WTC11 (cell line): Measurements from ENCODE around the gene JKAMP. TPM values are rescaled to one million over a fixed set of nuclear protein-coding genes. Genes with fewer than 3 reads are reported as not detected.

ENCODE experiments used
- ATAC-seq: fragments of 200-7000 bp; cut with Tn5 transposase; 2 replicates; pipeline ENCODE4 v1.10.0; 2021; ENCODE audit warnings: mild to moderate bottlenecking, moderate library complexity
- CTCF ChIA-PET: fragments of 300-600 bp; sonication (Branson Sonifier 250); formaldehyde crosslinking; loops from one replicate; lab custom pipeline; 2021; ENCODE audit warnings: antibody characterized with exemption; lab: Charles Lee
- POLR2A ChIA-PET: fragments of 350-600 bp; sonication (Branson Sonifier 250); formaldehyde crosslinking; loops from one replicate; lab custom pipeline; 2021; ENCODE audit warnings: antibody characterized with exemption; lab: Charles Lee
- DNase-seq: peaks from one replicate; pipeline ENCODE4 v3.0.0; 2021; ENCODE audit warnings: low spot score
- H3K27ac Mint-ChIP-seq: 2 replicates; pipeline ENCODE4 v1.8.0; 2021; ENCODE audit warnings: mixed read lengths
- H3K27me3 Mint-ChIP-seq: 2 replicates; pipeline ENCODE4 v1.8.0; 2021; ENCODE audit warnings: low read depth, mild to moderate bottlenecking, moderate library complexity, mixed read lengths
- H3K36me3 Mint-ChIP-seq: 2 replicates; pipeline ENCODE4 v1.8.0; 2021; ENCODE audit warnings: mixed read lengths
- H3K4me1 Mint-ChIP-seq: 2 replicates; pipeline ENCODE4 v1.8.0; 2022; ENCODE audit warnings: mixed read lengths
- H3K4me3 Mint-ChIP-seq: 2 replicates; pipeline ENCODE4 v1.8.0; 2021; ENCODE audit warnings: mild to moderate bottlenecking, moderate library complexity, mixed read lengths
- H3K9me3 Mint-ChIP-seq: 2 replicates; pipeline ENCODE4 v1.8.0; 2021; ENCODE audit warnings: mixed read lengths
- CDX4 ChIP-seq: fragments of 250-450 bp; sonication (Bioruptor Pico); IDR thresholded peaks from 2 replicates; pipeline ENCODE4 v1.9.0; 2021; ENCODE audit warnings: moderate library complexity, mild to moderate bottlenecking, inconsistent platforms, borderline replicate concordance
- ELF4 ChIP-seq: sonication (generic); formaldehyde crosslinking; IDR thresholded peaks from 2 replicates; pipeline ENCODE4 v1.8.1; 2022; ENCODE audit warnings: low read depth, mild to moderate bottlenecking, moderate library complexity, missing genetic modification reagents
- ETV6 ChIP-seq: sonication (generic); formaldehyde crosslinking; IDR thresholded peaks from 2 replicates; pipeline ENCODE4 v1.8.1; 2022; ENCODE audit warnings: mild to moderate bottlenecking, missing genetic modification reagents
- GTF2I ChIP-seq: fragments of 250-450 bp; sonication (Bioruptor Pico); conservative IDR thresholded peaks from 2 replicates; pipeline ENCODE4 v1.4.0; 2021; ENCODE audit warnings: mild to moderate bottlenecking
- MXD4 ChIP-seq: fragments of 250-450 bp; sonication (Bioruptor Pico); IDR thresholded peaks from 2 replicates; pipeline ENCODE4 v1.8.0; 2021; ENCODE audit warnings: mild to moderate bottlenecking, moderate library complexity, borderline replicate concordance
- NR3C1 ChIP-seq: sonication (generic); formaldehyde crosslinking; conservative IDR thresholded peaks from 2 replicates; pipeline ENCODE4 v1.8.1; 2023; ENCODE audit warnings: low read depth, mild to moderate bottlenecking, missing genetic modification reagents
- USF2 ChIP-seq: sonication (generic); formaldehyde crosslinking; IDR thresholded peaks from 2 replicates; pipeline ENCODE4 v1.8.1; 2023; ENCODE audit warnings: mild to moderate bottlenecking, missing genetic modification reagents, moderate library complexity
- ZNF219 ChIP-seq: sonication (generic); formaldehyde crosslinking; IDR thresholded peaks from 2 replicates; pipeline ENCODE4 v1.8.0; 2023; ENCODE audit warnings: missing genetic modification reagents, mild to moderate bottlenecking, borderline replicate concordance
- ZNF232 ChIP-seq: sonication (generic); formaldehyde crosslinking; IDR thresholded peaks from 2 replicates; pipeline ENCODE4 v1.8.0; 2022; ENCODE audit warnings: mild to moderate bottlenecking, missing genetic modification reagents
- ZNF416 ChIP-seq: fragments of 250-450 bp; sonication (Bioruptor Pico); IDR thresholded peaks from 2 replicates; pipeline ENCODE4 v1.9.0; 2021; ENCODE audit warnings: mild to moderate bottlenecking, inconsistent platforms
- ZNF423 ChIP-seq: fragments of 250-450 bp; sonication (Bioruptor Pico); IDR thresholded peaks from 2 replicates; pipeline ENCODE4 v2.1.2; 2022; ENCODE audit warnings: mild to moderate bottlenecking, moderate library complexity
- total RNA-seq: library from RNA; stranded (reverse); gene quantifications from 3 replicates; pipeline ENCODE4 v1.2.3, GENCODE V29; 2021
- TF ChIP-seq, protein P1 (sequence below): sonication (generic); formaldehyde crosslinking; IDR thresholded peaks from 2 replicates; pipeline ENCODE4 v1.8.1; 2023; ENCODE audit warnings: mild to moderate bottlenecking, missing genetic modification reagents
- TF ChIP-seq, protein P2 (sequence below): sonication (generic); formaldehyde crosslinking; IDR thresholded peaks from 2 replicates; pipeline ENCODE4 v1.8.1; 2023; ENCODE audit warnings: mild to moderate bottlenecking, missing genetic modification reagents
- TF ChIP-seq, protein P3 (sequence below): fragments of 250-450 bp; sonication (Bioruptor Pico); IDR thresholded peaks from 2 replicates; pipeline ENCODE4 v1.9.0; 2021; ENCODE audit warnings: mild to moderate bottlenecking, borderline replicate concordance
- TF ChIP-seq, protein P4 (sequence below): sonication (generic); formaldehyde crosslinking; IDR thresholded peaks from 2 replicates; pipeline ENCODE4 v1.8.0; 2022; ENCODE audit warnings: missing genetic modification reagents
- TF ChIP-seq, protein P5 (sequence below): sonication (generic); formaldehyde crosslinking; IDR thresholded peaks from 2 replicates; pipeline ENCODE4 v1.8.0; 2022; ENCODE audit warnings: mild to moderate bottlenecking, missing genetic modification reagents

Gene JKAMP
- total RNA-seq, 1 experiment from 2014 or later, result 33.2 TPM

DNA sequence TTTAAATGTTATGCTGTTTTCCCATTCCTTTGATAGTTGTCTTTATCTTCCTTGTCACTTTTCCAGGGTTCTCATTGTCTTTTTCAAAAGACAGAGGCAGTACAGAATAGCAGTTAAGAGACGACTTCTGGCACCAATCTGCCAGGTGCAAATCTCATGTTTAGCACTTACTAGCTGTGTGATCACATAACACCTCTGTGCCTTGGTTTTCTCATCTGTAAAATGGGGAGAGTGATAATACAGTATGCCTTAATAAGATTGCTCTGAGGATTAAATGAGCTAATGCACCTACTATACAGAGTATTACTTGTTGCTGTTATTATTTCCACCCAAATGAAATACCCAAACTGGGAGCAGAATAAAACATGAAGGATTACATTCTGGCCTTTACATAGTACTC lies 23.9 kb upstream of the JKAMP start:
- no peak for ATAC-seq
- DNase-seq, result no peak
- H3K27ac Mint-ChIP-seq, result no peak overlapping the region
- peaks cover 11% of the 10 kb centered on the region for H3K4me1 Mint-ChIP-seq
- no peak overlapping the region for H3K4me3 Mint-ChIP-seq
- POLR2A ChIA-PET, result no interaction called here
- CTCF ChIA-PET, result no interaction called here
- TF ChIP-seq, protein P1, sequence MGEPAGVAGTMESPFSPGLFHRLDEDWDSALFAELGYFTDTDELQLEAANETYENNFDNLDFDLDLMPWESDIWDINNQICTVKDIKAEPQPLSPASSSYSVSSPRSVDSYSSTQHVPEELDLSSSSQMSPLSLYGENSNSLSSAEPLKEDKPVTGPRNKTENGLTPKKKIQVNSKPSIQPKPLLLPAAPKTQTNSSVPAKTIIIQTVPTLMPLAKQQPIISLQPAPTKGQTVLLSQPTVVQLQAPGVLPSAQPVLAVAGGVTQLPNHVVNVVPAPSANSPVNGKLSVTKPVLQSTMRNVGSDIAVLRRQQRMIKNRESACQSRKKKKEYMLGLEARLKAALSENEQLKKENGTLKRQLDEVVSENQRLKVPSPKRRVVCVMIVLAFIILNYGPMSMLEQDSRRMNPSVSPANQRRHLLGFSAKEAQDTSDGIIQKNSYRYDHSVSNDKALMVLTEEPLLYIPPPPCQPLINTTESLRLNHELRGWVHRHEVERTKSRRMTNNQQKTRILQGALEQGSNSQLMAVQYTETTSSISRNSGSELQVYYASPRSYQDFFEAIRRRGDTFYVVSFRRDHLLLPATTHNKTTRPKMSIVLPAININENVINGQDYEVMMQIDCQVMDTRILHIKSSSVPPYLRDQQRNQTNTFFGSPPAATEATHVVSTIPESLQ (CRISPR knock-in tag), result no peak
- no peak for TF ChIP-seq ZNF423 (CRISPR knock-in tag)
- TF ChIP-seq, protein P2, sequence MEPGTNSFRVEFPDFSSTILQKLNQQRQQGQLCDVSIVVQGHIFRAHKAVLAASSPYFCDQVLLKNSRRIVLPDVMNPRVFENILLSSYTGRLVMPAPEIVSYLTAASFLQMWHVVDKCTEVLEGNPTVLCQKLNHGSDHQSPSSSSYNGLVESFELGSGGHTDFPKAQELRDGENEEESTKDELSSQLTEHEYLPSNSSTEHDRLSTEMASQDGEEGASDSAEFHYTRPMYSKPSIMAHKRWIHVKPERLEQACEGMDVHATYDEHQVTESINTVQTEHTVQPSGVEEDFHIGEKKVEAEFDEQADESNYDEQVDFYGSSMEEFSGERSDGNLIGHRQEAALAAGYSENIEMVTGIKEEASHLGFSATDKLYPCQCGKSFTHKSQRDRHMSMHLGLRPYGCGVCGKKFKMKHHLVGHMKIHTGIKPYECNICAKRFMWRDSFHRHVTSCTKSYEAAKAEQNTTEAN (CRISPR knock-in tag), result no peak
- no peak for TF ChIP-seq USF2 (CRISPR knock-in tag)
- TF ChIP-seq CDX4 (CRISPR knock-in tag), result no peak
- TF ChIP-seq GTF2I, result no peak
- TF ChIP-seq, protein P3, sequence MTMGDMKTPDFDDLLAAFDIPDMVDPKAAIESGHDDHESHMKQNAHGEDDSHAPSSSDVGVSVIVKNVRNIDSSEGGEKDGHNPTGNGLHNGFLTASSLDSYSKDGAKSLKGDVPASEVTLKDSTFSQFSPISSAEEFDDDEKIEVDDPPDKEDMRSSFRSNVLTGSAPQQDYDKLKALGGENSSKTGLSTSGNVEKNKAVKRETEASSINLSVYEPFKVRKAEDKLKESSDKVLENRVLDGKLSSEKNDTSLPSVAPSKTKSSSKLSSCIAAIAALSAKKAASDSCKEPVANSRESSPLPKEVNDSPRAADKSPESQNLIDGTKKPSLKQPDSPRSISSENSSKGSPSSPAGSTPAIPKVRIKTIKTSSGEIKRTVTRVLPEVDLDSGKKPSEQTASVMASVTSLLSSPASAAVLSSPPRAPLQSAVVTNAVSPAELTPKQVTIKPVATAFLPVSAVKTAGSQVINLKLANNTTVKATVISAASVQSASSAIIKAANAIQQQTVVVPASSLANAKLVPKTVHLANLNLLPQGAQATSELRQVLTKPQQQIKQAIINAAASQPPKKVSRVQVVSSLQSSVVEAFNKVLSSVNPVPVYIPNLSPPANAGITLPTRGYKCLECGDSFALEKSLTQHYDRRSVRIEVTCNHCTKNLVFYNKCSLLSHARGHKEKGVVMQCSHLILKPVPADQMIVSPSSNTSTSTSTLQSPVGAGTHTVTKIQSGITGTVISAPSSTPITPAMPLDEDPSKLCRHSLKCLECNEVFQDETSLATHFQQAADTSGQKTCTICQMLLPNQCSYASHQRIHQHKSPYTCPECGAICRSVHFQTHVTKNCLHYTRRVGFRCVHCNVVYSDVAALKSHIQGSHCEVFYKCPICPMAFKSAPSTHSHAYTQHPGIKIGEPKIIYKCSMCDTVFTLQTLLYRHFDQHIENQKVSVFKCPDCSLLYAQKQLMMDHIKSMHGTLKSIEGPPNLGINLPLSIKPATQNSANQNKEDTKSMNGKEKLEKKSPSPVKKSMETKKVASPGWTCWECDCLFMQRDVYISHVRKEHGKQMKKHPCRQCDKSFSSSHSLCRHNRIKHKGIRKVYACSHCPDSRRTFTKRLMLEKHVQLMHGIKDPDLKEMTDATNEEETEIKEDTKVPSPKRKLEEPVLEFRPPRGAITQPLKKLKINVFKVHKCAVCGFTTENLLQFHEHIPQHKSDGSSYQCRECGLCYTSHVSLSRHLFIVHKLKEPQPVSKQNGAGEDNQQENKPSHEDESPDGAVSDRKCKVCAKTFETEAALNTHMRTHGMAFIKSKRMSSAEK (CRISPR knock-in tag), result no peak
- no peak for TF ChIP-seq ELF4 (CRISPR knock-in tag)
- no peak for TF ChIP-seq ETV6 (CRISPR knock-in tag)
- TF ChIP-seq ZNF416 (CRISPR knock-in tag), result no peak
- TF ChIP-seq, protein P4, sequence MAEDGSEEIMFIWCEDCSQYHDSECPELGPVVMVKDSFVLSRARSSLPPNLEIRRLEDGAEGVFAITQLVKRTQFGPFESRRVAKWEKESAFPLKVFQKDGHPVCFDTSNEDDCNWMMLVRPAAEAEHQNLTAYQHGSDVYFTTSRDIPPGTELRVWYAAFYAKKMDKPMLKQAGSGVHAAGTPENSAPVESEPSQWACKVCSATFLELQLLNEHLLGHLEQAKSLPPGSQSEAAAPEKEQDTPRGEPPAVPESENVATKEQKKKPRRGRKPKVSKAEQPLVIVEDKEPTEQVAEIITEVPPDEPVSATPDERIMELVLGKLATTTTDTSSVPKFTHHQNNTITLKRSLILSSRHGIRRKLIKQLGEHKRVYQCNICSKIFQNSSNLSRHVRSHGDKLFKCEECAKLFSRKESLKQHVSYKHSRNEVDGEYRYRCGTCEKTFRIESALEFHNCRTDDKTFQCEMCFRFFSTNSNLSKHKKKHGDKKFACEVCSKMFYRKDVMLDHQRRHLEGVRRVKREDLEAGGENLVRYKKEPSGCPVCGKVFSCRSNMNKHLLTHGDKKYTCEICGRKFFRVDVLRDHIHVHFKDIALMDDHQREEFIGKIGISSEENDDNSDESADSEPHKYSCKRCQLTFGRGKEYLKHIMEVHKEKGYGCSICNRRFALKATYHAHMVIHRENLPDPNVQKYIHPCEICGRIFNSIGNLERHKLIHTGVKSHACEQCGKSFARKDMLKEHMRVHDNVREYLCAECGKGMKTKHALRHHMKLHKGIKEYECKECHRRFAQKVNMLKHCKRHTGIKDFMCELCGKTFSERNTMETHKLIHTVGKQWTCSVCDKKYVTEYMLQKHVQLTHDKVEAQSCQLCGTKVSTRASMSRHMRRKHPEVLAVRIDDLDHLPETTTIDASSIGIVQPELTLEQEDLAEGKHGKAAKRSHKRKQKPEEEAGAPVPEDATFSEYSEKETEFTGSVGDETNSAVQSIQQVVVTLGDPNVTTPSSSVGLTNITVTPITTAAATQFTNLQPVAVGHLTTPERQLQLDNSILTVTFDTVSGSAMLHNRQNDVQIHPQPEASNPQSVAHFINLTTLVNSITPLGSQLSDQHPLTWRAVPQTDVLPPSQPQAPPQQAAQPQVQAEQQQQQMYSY, result no peak
- TF ChIP-seq ZNF219, result no peak
- TF ChIP-seq MXD4 (CRISPR knock-in tag), result no peak
- TF ChIP-seq NR3C1 (CRISPR knock-in tag), result no peak
- TF ChIP-seq, protein P5, sequence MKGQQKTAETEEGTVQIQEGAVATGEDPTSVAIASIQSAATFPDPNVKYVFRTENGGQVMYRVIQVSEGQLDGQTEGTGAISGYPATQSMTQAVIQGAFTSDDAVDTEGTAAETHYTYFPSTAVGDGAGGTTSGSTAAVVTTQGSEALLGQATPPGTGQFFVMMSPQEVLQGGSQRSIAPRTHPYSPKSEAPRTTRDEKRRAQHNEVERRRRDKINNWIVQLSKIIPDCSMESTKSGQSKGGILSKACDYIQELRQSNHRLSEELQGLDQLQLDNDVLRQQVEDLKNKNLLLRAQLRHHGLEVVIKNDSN (CRISPR knock-in tag), result no peak
- no peak for TF ChIP-seq ZNF232
- H3K36me3 Mint-ChIP-seq, result peaks cover 19% of the 10 kb centered on the region
- H3K9me3 Mint-ChIP-seq, result peaks cover 12% of the 10 kb centered on the region
- H3K27me3 Mint-ChIP-seq, result peaks cover 16% of the 10 kb centered on the region
